B cell (primary cell): ENCODE measurements around the gene U2AF1.
"Not testable (repeated sequence)": the region's sequence is repeated elsewhere in the genome, so short reads cannot be mapped to it uniquely, and the experiment has no call there.

Experiments used
- EZH2 ChIP-seq: IDR thresholded peaks from 2 replicates; pipeline ENCODE4 v1.6.1; 2012; ENCODE audit warnings: borderline replicate concordance, low read depth, mild to moderate bottlenecking, moderate library complexity, low read length; ENCODE audit not compliant: insufficient read depth, poor library complexity, severe bottlenecking
- TF ChIP-seq, protein P1 (sequence below): fragments of 200-600 bp; IDR thresholded peaks from one replicate; pipeline ENCODE4 v1.8.0; 2022; ENCODE audit warnings: antibody characterized with exemption, mild to moderate bottlenecking

DNA sequence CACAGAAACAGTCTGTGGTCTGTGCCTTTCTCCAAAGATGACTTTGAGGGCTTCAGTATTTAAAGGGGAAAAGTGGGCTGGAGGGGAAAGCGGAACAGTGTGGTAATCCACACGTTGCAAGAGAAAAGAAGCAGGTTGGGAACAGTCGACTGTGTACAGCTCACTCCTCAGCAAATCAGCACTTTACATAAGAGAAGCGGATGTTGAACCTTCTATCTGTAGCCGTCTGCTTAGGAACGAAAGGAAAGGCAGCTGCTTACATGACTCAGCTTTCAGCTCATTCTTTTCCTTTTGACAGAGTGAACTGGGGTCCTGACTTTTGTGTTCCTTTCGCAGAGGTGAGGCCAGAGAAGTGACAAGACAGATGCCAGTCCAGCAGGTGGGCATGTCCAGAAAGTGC, 1.6 kb upstream of the U2AF1 start:
- not testable (repeated sequence) for TF ChIP-seq EZH2
- TF ChIP-seq, protein P1, sequence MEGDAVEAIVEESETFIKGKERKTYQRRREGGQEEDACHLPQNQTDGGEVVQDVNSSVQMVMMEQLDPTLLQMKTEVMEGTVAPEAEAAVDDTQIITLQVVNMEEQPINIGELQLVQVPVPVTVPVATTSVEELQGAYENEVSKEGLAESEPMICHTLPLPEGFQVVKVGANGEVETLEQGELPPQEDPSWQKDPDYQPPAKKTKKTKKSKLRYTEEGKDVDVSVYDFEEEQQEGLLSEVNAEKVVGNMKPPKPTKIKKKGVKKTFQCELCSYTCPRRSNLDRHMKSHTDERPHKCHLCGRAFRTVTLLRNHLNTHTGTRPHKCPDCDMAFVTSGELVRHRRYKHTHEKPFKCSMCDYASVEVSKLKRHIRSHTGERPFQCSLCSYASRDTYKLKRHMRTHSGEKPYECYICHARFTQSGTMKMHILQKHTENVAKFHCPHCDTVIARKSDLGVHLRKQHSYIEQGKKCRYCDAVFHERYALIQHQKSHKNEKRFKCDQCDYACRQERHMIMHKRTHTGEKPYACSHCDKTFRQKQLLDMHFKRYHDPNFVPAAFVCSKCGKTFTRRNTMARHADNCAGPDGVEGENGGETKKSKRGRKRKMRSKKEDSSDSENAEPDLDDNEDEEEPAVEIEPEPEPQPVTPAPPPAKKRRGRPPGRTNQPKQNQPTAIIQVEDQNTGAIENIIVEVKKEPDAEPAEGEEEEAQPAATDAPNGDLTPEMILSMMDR = not testable (repeated sequence)
